Naive thymus-derived CD4-positive, alpha-beta T cell (primary cell): ENCODE measurements around the gene DHRS11. TPM values are rescaled to one million over a fixed set of nuclear protein-coding genes. Genes with fewer than 3 reads are reported as not detected.

Experiments used
- ATAC-seq: fragments of 150-1000 bp; cut with Tn5 transposase; 2 replicates; pipeline ENCODE4 v1.10.0; 2021; ENCODE audit warnings: mild to moderate bottlenecking, moderate library complexity
- CTCF ChIA-PET: fragments of 350-600 bp; sonication (Branson Sonifier 250); formaldehyde crosslinking; loops from one replicate; lab custom pipeline; 2021; ENCODE audit warnings: antibody characterized with exemption; lab: Charles Lee
- POLR2A ChIA-PET: fragments of 350-600 bp; sonication (Branson Sonifier 250); formaldehyde crosslinking; loops from one replicate; lab custom pipeline; 2021; ENCODE audit warnings: antibody characterized with exemption, inconsistent platforms; lab: Charles Lee
- DNase-seq, 9 donors: peaks; one replicate each; pipeline versions ENCODE4 v3.0.0 to v3.0.0-alpha.2; 2020 to 2022; ENCODE audit warnings: mixed read lengths in 1 of 9
- H3K27ac ChIP-seq: one replicate; pipeline ENCODE4 v1.7.0; 2013; ENCODE audit warnings: mild to moderate bottlenecking, low read depth, low read length, moderate library complexity
- H3K27me3 ChIP-seq, 2 donors: one replicate each; pipeline ENCODE4 v1.7.0; 2013; ENCODE audit warnings: low read length in 2 of 2, mild to moderate bottlenecking in 2 of 2, moderate library complexity in 2 of 2; ENCODE audit not compliant: control insufficient read depth in 2 of 2, insufficient read depth in 2 of 2
- H3K36me3 ChIP-seq, 3 experiments: 1 replicate in 2 of 3; 2 replicates in 1 of 3; pipeline ENCODE4 v1.7.0; 2013; ENCODE audit warnings: low read length in 3 of 3, mild to moderate bottlenecking in 3 of 3, moderate library complexity in 1 of 3; ENCODE audit not compliant: insufficient read depth in 3 of 3, control insufficient read depth in 2 of 3
- H3K4me1 ChIP-seq, 2 donors: one replicate each; pipeline ENCODE4 v1.7.0; 2013; ENCODE audit warnings: low read length in 2 of 2, mild to moderate bottlenecking in 2 of 2, moderate library complexity in 1 of 2; ENCODE audit not compliant: control insufficient read depth in 2 of 2, insufficient read depth in 2 of 2
- H3K4me3 ChIP-seq: 2 replicates; pipeline ENCODE4 v1.7.0; 2013; ENCODE audit warnings: mild to moderate bottlenecking, low read length
- H3K9me3 ChIP-seq, 3 experiments: 1 replicate in 2 of 3; 2 replicates in 1 of 3; pipeline ENCODE4 v1.7.0; 2013; ENCODE audit warnings: low read length in 3 of 3; ENCODE audit not compliant: control insufficient read depth in 2 of 3
- H3K27ac Mint-ChIP-seq, 9 donors: one replicate each; pipeline ENCODE4 v1.8.0; 2020 to 2022; ENCODE audit warnings: mixed read lengths in 9 of 9, mild to moderate bottlenecking in 8 of 9, moderate library complexity in 5 of 9, inconsistent platforms in 2 of 9
- H3K27me3 Mint-ChIP-seq, 5 donors: one replicate each; pipeline ENCODE4 v1.8.0; 2021 to 2022; ENCODE audit warnings: mixed read lengths in 5 of 5, mild to moderate bottlenecking in 1 of 5
- H3K36me3 Mint-ChIP-seq, 5 donors: one replicate each; pipeline ENCODE4 v1.8.0; 2020 to 2022; ENCODE audit warnings: mixed read lengths in 5 of 5, mild to moderate bottlenecking in 3 of 5, inconsistent platforms in 1 of 5
- H3K4me1 Mint-ChIP-seq, 7 donors: one replicate each; pipeline ENCODE4 v1.8.0; 2020 to 2022; ENCODE audit warnings: mixed read lengths in 7 of 7, mild to moderate bottlenecking in 3 of 7, inconsistent platforms in 1 of 7
- H3K4me3 Mint-ChIP-seq, 10 donors: one replicate each; pipeline ENCODE4 v1.8.0; 2020 to 2022; ENCODE audit warnings: mild to moderate bottlenecking in 10 of 10, mixed read lengths in 10 of 10, moderate library complexity in 6 of 10, inconsistent platforms in 2 of 10
- H3K9me3 Mint-ChIP-seq, 11 donors: one replicate each; pipeline ENCODE4 v1.8.0; 2020 to 2022; ENCODE audit warnings: mixed read lengths in 11 of 11, mild to moderate bottlenecking in 4 of 11, inconsistent platforms in 1 of 11, moderate library complexity in 1 of 11
- intact Hi-C, 2 donors: fragments of 100-400 bp; cut with micrococcal nuclease; formaldehyde crosslinking; loops; one replicate each; pipeline ENCODE4 v1.15.1; 2023
- polyA plus RNA-seq, 2 donors: library from polyadenylated mRNA; unstranded; fragments of 300-500 nt; fragmentation: Illumina TruSeq; gene quantifications; one replicate each; pipeline ENCODE4 v1.2.3, GENCODE V29; 2021
- total RNA-seq, 6 experiments: library from RNA in 5 of 6; stranded (reverse) in 5 of 6; gene quantifications; 1 replicate in 5 of 6; 2 replicates in 1 of 6; pipeline ENCODE4 v1.2.3 and lab custom pipeline; 2021 to 2026

The DHRS11 gene
- total and polyA plus RNA-seq, 7 experiments from 2014 or later, result 1.6 to 10.9 (median 5.3) TPM

GRCh38 chr17:36625188-36625587 is 33.5 kb downstream of the DHRS11 start:
- no peaks in the 10 kb centered on the region for H3K27me3 ChIP-seq
- H3K4me1 ChIP-seq, result peaks cover 0 to 2% of the 10 kb centered on the region in 2 donors
- ATAC-seq (no peak), DNase-seq (no peak)
- CTCF ChIA-PET, result interaction anchor here (1.8 kb wide), 1 partner anchor 22 kb away, joined by 8 read pairs; no protein-coding TSS in a partner anchor
- H3K36me3 ChIP-seq, result no peaks in the 10 kb centered on the region
- H3K36me3 Mint-ChIP-seq, result no peaks in the 10 kb centered on the region
- POLR2A ChIA-PET, result no interaction called here
- no peak overlapping the region for H3K4me3 ChIP-seq
- no peak overlapping the region for H3K4me3 Mint-ChIP-seq
- peaks cover 0 to 10% (median 0%) of the 10 kb centered on the region in 7 donors for H3K4me1 Mint-ChIP-seq
- intact Hi-C loops, result no loop called here
- H3K27ac ChIP-seq, result no peak overlapping the region
- no peaks in the 10 kb centered on the region for H3K9me3 ChIP-seq
- no peak overlapping the region for H3K27ac Mint-ChIP-seq
- H3K9me3 Mint-ChIP-seq, result no peaks in the 10 kb centered on the region
- H3K27me3 Mint-ChIP-seq, result no peaks in the 10 kb centered on the region

- H3K36me3 Mint-ChIP-seq, result no peaks in the 10 kb centered on the region
- Histone ChIP-seq H3K36me3 (no peaks in the 10 kb centered on the region), H3K27me3 (no peaks in the 10 kb centered on the region), H3K27ac (no peak overlapping the region), H3K9me3 (no peaks in the 10 kb centered on the region), H3K4me3 (no peak overlapping the region), H3K4me1 (no peaks in the 10 kb centered on the region)
- CTCF ChIA-PET, result interaction anchor here (1.3 to 4.6 kb wide), 2 partner anchors 420 to 613 kb away, joined by 4 to 42 read pairs; no protein-coding TSS in a partner anchor
- peaks cover 0 to 3% (median 0%) of the 10 kb centered on the region in 7 donors for H3K4me1 Mint-ChIP-seq
- ATAC-seq, result no peak
- no peaks in the 10 kb centered on the region for H3K9me3 Mint-ChIP-seq
- no peak overlapping the region for H3K4me3 Mint-ChIP-seq
- POLR2A ChIA-PET, result no interaction called here
- H3K27ac Mint-ChIP-seq, result peak overlapping the region in 1 of 9 donors; percentile 31
- no peaks in the 10 kb centered on the region for H3K27me3 Mint-ChIP-seq
- intact Hi-C loops, result no loop called here
- no peak for DNase-seq
Measured at GRCh38 chr17:36627101-36627500, 35.4 kb downstream of the DHRS11 start.

DNA sequence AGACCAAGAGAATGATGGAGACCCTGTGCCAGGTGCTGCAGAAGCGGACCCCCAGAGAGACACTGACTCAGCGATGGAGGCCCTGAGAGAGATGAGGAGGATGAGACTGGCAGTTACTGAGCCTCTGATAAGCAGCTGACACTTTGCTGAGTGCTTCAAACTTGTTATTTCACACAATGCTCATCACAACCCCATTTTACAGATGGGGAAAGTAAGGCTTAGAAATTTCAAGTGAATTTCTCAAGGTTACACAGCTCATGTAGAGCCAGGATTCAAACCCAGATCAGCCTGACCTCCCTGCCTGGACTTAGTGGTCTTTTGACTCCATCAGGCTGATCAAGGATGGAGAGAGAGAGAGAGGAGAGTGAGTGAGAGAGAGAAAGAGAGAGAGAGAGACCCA is 36.9 kb downstream of the DHRS11 start:
- no peaks in the 10 kb centered on the region for H3K9me3 ChIP-seq
- H3K4me3 ChIP-seq, result no peak overlapping the region
- no peak for ATAC-seq
- H3K27me3 ChIP-seq, result no peaks in the 10 kb centered on the region
- POLR2A ChIA-PET, result no interaction called here
- H3K36me3 ChIP-seq, result no peaks in the 10 kb centered on the region
- no peaks in the 10 kb centered on the region for H3K36me3 Mint-ChIP-seq
- H3K27ac ChIP-seq, result no peak overlapping the region
- no peak overlapping the region for H3K4me3 Mint-ChIP-seq
- peaks cover 0 to 12% (median 0%) of the 10 kb centered on the region in 5 donors for H3K27me3 Mint-ChIP-seq
- no peaks in the 10 kb centered on the region for H3K4me1 ChIP-seq
- H3K9me3 Mint-ChIP-seq, result no peaks in the 10 kb centered on the region
- H3K4me1 Mint-ChIP-seq, result peaks cover 0 to 3% (median 0%) of the 10 kb centered on the region in 7 donors
- DNase-seq, result no peak
- intact Hi-C loops, result loop anchor here in 1 of 2 donors (2.0 kb wide), 1 partner anchor 76 kb away; no protein-coding TSS in a partner anchor
- H3K27ac Mint-ChIP-seq, result no peak overlapping the region
- CTCF ChIA-PET, result interaction anchor here (0.5 to 4.6 kb wide), 13 partner anchors 11 to 611 kb away, joined by 3 to 42 read pairs (median 3); no protein-coding TSS in a partner anchor

DNA sequence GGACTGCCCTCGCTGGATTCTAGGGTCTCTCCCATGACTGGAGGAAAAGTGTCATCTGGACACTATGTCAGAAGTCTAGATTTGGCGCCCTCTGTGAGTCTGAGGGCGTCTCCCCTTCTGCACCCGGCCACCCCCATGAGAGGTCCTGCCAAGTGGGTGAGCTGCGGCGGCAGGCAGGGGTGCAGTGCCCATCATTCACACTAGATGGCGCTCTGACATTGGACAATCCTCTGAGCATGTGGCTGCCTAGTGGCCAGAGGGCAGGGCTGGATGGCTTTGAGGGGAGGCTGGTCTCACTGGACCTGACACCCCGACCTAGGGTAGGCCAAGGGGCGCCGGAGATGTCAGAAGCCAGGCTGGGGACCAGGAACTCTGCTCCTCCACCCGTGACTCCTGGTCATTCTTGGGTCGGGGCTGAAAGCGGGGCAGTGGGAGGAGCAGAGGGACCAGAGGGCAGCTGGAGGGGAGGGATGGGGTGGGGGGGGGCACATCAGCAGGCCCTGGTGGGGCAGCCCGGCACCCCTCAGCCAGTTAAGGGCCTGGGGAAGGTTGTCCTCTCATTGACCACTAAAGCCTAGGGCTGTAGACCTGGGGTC is 37.7 kb downstream of the DHRS11 start:
- Mint-ChIP-seq H3K27ac (peak overlapping the region in 1 of 9 donors; percentile 4), H3K9me3 (no peaks in the 10 kb centered on the region), H3K4me1 (peaks cover 0 to 3% (median 0%) of the 10 kb centered on the region in 7 donors), H3K27me3 (peaks cover 0 to 16% (median 0%) of the 10 kb centered on the region in 5 donors), H3K36me3 (no peaks in the 10 kb centered on the region), H3K4me3 (no peak overlapping the region)
- ChIA-PET POLR2A (no interaction called here), CTCF (interaction anchor here (0.5 to 4.6 kb wide), 10 partner anchors 11 to 612 kb away, joined by 3 to 42 read pairs (median 3); no protein-coding TSS in a partner anchor)
- Histone ChIP-seq H3K27ac (no peak overlapping the region), H3K36me3 (no peaks in the 10 kb centered on the region), H3K9me3 (no peaks in the 10 kb centered on the region), H3K4me1 (no peaks in the 10 kb centered on the region), H3K4me3 (no peak overlapping the region), H3K27me3 (no peaks in the 10 kb centered on the region)
- peak; percentile 93 for ATAC-seq
- peak; percentile 48 to 84 (median 68) for DNase-seq
- intact Hi-C loops, result loop anchor here (1.0 to 2.0 kb wide), 8 partner anchors 26 to 744 kb away; no protein-coding TSS in a partner anchor

DNA sequence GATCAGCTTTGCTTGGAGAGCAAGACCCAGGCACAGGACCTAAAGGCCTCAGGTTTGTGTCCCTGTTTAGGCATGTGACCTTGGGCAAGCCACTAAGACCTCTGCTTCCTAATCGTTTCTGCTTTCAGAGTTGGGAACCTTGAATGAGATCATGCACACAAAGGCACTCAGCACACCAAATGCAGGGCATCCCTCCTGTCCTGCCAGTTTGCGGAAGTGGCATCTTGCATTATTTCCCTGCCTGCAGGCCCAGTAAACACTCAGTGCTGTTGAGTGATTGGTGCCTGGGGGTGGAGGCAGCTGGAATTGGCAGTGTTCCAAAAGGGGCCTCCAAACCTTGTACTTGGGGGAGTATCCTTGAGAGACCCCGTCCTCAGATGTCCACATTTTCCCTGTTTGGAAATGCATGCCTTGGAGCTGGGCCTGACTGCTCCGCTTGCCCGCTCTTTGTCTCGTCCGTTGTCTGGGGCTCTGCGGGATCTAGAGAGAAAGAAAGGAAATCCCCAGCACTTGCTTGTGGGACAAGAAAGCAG is 38.4 kb downstream of the DHRS11 start:
- no peaks in the 10 kb centered on the region for H3K36me3 Mint-ChIP-seq
- ATAC-seq, result no peak
- intact Hi-C loops, result loop anchor here (1.0 to 2.0 kb wide), 8 partner anchors 27 to 743 kb away; no protein-coding TSS in a partner anchor

DNA sequence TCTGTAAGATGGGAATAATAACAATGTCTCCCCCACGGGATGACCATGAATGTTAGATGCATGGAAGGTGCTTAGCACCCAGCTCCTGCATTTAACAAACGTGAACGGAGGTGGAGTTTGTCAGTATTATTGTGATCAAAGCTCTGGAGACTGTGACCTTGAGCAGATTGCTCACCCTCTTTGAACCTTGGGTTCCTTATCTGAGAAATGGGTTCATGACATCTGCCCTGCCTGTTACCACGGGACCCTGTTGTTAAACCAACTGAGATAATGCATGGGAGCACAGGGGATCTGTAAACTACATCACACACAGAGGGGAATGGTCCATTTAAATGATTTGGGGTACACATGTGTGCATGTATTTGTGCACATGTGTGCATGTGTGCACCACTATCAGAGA is 39.3 kb downstream of the DHRS11 start:
- Mint-ChIP-seq H3K27me3 (peaks cover 0 to 27% (median 6%) of the 10 kb centered on the region in 5 donors), H3K4me3 (no peak overlapping the region), H3K27ac (no peak overlapping the region), H3K36me3 (no peaks in the 10 kb centered on the region), H3K9me3 (no peaks in the 10 kb centered on the region), H3K4me1 (peaks cover 0 to 3% (median 0%) of the 10 kb centered on the region in 7 donors)
- Histone ChIP-seq H3K4me3 (no peak overlapping the region), H3K9me3 (no peaks in the 10 kb centered on the region), H3K27me3 (no peaks in the 10 kb centered on the region), H3K36me3 (no peaks in the 10 kb centered on the region), H3K27ac (no peak overlapping the region), H3K4me1 (no peaks in the 10 kb centered on the region)
- ATAC-seq (no peak), DNase-seq (no peak)
- ChIA-PET CTCF (interaction anchor here (4.6 kb wide), 1 partner anchor 416 kb away, joined by 42 read pairs; no protein-coding TSS in a partner anchor), POLR2A (no interaction called here)
- intact Hi-C loops, result no loop called here

More for the DNA sequence above, 38.4 kb downstream of the DHRS11 start:
- Histone ChIP-seq H3K4me3 (no peak overlapping the region), H3K4me1 (no peaks in the 10 kb centered on the region), H3K36me3 (no peaks in the 10 kb centered on the region), H3K27me3 (no peaks in the 10 kb centered on the region), H3K9me3 (no peaks in the 10 kb centered on the region), H3K27ac (no peak overlapping the region)
- CTCF ChIA-PET, result interaction anchor here (1.2 to 4.6 kb wide), 4 partner anchors 10 to 611 kb away, joined by 3 to 42 read pairs (median 6); no protein-coding TSS in a partner anchor
- DNase-seq, result no peak
- Mint-ChIP-seq H3K4me1 (peaks cover 0 to 3% (median 0%) of the 10 kb centered on the region in 7 donors), H3K9me3 (no peaks in the 10 kb centered on the region), H3K27ac (no peak overlapping the region), H3K27me3 (peaks cover 0 to 21% (median 3%) of the 10 kb centered on the region in 5 donors), H3K4me3 (no peak overlapping the region)
- POLR2A ChIA-PET, result no interaction called here
